Measurements from ENCODE around the gene TMEM94. TPM values are rescaled to one million over a fixed set of nuclear protein-coding genes. Genes with fewer than 3 reads are reported as not detected.
"Not testable (repeated sequence)": the region's sequence is repeated elsewhere in the genome, so short reads cannot be mapped to it uniquely, and the experiment has no call there.

Gene TMEM94
- total RNA-seq, 4 donors from 2014 or later: 19.3 to 56.5 (median 28.3) TPM

GRCh38 chr17:75447951-75448856, 8.2 kb upstream of the TMEM94 start:
- 78 to 86% methylated on average over 17 of the region's 17 CpGs for WGBS, 2 donors
- H3K27ac ChIP-seq: no peak overlapping the region
- intact Hi-C loops (cut with DNase I): no loop called here
- H3K36me3 ChIP-seq: no peaks in the 10 kb centered on the region
- no peak overlapping the region for H3K4me3 ChIP-seq
- H3K27me3 ChIP-seq: no peaks in the 10 kb centered on the region
- no peaks in the 10 kb centered on the region for H3K9me3 ChIP-seq
- TF ChIP-seq POLR2A (IDR thresholded peaks at IDR 0.05) (no peak), CTCF (IDR thresholded peaks at IDR 0.05) (no peak)
- peaks cover 7 to 19% (median 14%) of the 10 kb centered on the region in 3 donors for H3K4me1 ChIP-seq
- no peak for DNase-seq

- intact Hi-C loops (cut with DNase I): no loop called here
- TF ChIP-seq POLR2A (IDR thresholded peaks at IDR 0.05): no peak
- no peak for TF ChIP-seq CTCF (IDR thresholded peaks at IDR 0.05)
- H3K36me3 ChIP-seq: no peaks in the 10 kb centered on the region
- no peak overlapping the region for H3K4me3 ChIP-seq
- H3K27me3 ChIP-seq: no peaks in the 10 kb centered on the region
- 82 to 85% methylated on average over 4 of the region's 4 CpGs for WGBS, 2 donors
- DNase-seq: no peak
- no peaks in the 10 kb centered on the region for H3K9me3 ChIP-seq
- no peak overlapping the region for H3K27ac ChIP-seq
- H3K4me1 ChIP-seq: no peaks in the 10 kb centered on the region
These were observed 6.2 kb upstream of the TMEM94 start for GRCh38 chr17:75450270-75450669.

- no peak for DNase-seq
- Histone ChIP-seq H3K27ac (no peak overlapping the region), H3K36me3 (no peaks in the 10 kb centered on the region), H3K27me3 (no peaks in the 10 kb centered on the region), H3K4me1 (peaks cover 7 to 35% (median 16%) of the 10 kb centered on the region in 3 donors), H3K9me3 (no peaks in the 10 kb centered on the region), H3K4me3 (no peak overlapping the region)
- intact Hi-C loops (cut with DNase I): no loop called here
- TF ChIP-seq POLR2A (IDR thresholded peaks at IDR 0.05) (no peak), CTCF (IDR thresholded peaks at IDR 0.05) (no peak)
These were observed 2.2 kb upstream of the TMEM94 start for GRCh38 chr17:75454193-75454592.

- H3K27ac ChIP-seq; intact Hi-C loops (cut with DNase I); DNase-seq; H3K36me3 ChIP-seq; H3K9me3 ChIP-seq; H3K4me3 ChIP-seq; H3K27me3 ChIP-seq: not testable (repeated sequence)
- WGBS, 2 donors: 94 to 100% methylated on average over 3 of the region's 3 CpGs
- H3K4me1 ChIP-seq: peaks cover 8 to 40% (median 20%) of the 10 kb centered on the region in 3 donors
These were observed 1.8 kb upstream of the TMEM94 start for GRCh38 chr17:75454672-75455071.

GRCh38 chr17:75456039-75456416, 407 bp upstream of the TMEM94 start:
- TF ChIP-seq POLR2A (IDR thresholded peaks at IDR 0.05) (no peak), CTCF (IDR thresholded peaks at IDR 0.05) (no peak)
- peak overlapping the region; percentile 78 to 97 (median 89) for H3K4me3 ChIP-seq
- no peak for DNase-seq

More at GRCh38 chr17:75456039-75456416, 407 bp upstream of the TMEM94 start:
- 3 to 6% methylated on average over 12 to 13 of the region's 13 CpGs for WGBS, 2 donors
- no peaks in the 10 kb centered on the region for H3K27me3 ChIP-seq
- intact Hi-C loops (cut with DNase I): no loop called here
- H3K9me3 ChIP-seq: no peaks in the 10 kb centered on the region
- peak overlapping the region; percentile 89 to 95 (median 93) for H3K27ac ChIP-seq
- H3K36me3 ChIP-seq: no peaks in the 10 kb centered on the region
- peaks cover 11 to 53% (median 30%) of the 10 kb centered on the region in 3 donors for H3K4me1 ChIP-seq
